SHP77 (cell line): ENCODE data around the gene SPZ1.
"Not testable (repeated sequence)": the region's sequence is repeated elsewhere in the genome, so short reads cannot be mapped to it uniquely, and the experiment has no call there.

Source experiments
- DNase-seq, 2 experiments: peaks; one replicate each; lab custom pipeline; 2025; lab: John Stamatoyannopoulos, UW

The SPZ1 gene, protein sequence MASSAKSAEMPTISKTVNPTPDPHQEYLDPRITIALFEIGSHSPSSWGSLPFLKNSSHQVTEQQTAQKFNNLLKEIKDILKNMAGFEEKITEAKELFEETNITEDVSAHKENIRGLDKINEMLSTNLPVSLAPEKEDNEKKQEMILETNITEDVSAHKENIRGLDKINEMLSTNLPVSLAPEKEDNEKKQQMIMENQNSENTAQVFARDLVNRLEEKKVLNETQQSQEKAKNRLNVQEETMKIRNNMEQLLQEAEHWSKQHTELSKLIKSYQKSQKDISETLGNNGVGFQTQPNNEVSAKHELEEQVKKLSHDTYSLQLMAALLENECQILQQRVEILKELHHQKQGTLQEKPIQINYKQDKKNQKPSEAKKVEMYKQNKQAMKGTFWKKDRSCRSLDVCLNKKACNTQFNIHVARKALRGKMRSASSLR

DNA sequence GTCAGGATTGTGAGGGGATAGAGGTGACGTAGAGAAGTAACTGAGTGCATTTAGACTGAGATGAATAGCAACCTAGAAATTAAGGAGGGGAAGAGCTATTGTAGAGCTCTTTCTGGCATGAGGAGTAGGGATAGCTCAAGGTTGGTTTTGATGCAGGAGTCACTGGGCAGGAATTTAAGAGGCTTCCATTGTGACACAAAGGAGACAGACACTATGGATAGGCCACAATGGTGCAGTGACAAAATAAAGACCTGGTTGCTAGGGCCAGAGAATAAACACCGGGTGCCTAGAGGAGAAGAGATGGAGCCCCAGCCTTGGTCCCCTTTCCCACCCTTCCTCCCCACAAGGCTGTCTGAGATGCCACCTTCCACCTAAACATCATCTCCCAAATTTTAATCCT lies at the start of gene SPZ1:
SPZ1 (plus strand) TSS at position 301 of the 400 bp plus-strand sequence. CDS start 214 bp downstream, outside the sequence.
- DNase-seq = no peak

- not testable (repeated sequence) for DNase-seq
Measured at GRCh38 chr5:80270543-80270942, 49.3 kb upstream of the SPZ1 start.

GRCh38 chr5:80275347-80275746 lies 44.5 kb upstream of the SPZ1 start:
- DNase-seq = no peak

DNA sequence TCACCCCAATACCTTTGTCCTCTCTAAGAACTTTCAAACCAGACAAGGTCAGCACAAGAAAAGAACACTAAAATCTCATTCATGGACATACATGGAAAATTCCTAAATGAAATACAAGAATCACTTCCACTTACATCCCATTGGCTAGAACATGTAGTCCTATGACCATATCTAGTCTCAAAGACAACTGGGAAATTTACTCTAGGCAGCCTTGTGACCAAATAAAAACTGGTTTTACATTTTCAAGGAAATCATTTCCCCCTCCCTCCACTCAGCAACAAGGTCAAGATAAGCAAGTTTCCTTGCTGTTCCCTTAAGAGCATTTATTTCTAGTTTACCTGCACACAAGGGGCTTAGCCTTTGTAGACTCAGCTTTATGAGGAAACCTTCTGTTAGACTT lies 43.6 kb upstream of the SPZ1 start:
- no peak for DNase-seq

DNA sequence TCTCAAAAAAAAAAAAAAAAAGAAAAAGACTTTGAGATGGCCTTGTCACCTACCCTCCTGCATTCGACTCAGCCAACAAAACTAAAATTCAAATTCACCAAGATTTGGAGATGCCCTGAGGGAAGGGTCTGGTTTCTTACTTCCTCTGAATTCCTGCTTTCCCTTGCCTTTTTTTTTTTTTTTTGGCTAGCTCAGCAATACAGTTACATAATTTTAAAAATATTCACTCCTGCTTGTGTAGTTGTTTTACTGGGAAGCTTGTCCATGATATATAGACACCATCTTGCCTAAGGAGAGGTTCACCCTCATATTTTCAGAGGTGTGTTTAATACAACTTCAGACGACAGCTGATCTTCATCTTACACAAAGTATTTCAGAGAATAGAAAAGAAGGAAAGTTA lies 42.6 kb upstream of the SPZ1 start:
- no peak for DNase-seq

GRCh38 chr5:80282054-80282453 lies 37.7 kb upstream of the SPZ1 start:
- DNase-seq = no peak

DNA sequence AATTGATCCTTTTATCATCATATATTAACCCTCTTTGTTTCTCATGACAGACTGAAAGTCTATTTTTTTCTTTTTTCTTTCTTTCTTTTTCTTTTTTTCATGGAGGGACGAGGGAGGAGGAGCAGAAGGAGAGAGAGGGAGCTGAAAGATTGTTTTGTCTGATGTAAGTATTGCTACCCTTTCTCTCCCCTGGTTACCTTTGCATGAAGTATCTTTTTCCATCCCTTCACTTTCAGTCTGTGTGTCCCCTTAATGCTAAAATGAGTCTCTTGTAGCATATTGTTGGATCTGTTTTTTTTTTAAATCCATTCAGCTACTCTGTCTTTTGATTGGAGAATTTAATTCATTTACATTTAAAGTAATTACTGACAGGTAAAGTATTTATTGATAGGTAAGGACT lies 36.4 kb upstream of the SPZ1 start:
- DNase-seq = no peak

- DNase-seq = no peak
Measured at GRCh38 chr5:80284720-80285119, 35.1 kb upstream of the SPZ1 start.

DNA sequence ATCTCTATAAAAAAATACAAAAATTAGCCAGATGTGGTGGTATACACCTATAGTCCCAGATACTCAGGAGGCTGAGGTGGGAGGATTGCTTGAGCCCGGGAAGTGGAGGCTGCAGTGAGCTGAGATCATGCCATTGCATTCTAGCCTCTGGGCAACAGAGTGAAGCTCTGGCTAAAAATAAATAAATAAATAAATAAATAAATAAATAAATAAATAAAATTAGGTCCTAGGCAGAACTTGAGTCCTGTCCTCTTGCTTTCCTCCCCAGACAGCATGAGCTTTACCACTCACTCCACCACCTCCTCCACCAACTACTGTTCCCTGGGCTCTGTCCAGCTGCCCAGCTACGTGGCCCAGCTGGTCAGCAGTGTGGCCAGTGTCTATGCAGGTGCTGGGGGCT lies 31.6 kb upstream of the SPZ1 start:
- no peak for DNase-seq

- no peak for DNase-seq
Measured at GRCh38 chr5:80289320-80289719, 30.5 kb upstream of the SPZ1 start.

GRCh38 chr5:80291761-80292160 lies 28.0 kb upstream of the SPZ1 start:
- DNase-seq = no peak

DNA sequence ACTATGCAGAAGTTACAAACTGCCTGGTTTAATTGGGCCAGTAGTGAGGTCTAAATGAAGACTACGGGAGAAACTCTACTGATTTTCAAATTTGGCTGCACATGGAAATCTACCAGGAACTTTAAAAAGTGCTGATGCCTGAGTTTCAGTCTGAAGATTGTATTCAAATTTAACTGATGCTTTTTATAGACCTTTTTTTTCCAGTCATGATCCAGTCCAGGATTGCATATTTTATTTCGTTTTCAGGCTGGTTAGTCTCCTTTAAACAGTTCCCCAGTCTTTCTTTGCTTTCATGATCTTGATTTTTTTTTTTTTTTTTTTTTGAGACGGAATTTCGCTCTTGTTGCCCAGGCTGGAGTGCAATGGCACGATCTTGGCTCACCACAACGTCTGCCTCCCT lies 23.7 kb upstream of the SPZ1 start:
- no peak for DNase-seq

DNA sequence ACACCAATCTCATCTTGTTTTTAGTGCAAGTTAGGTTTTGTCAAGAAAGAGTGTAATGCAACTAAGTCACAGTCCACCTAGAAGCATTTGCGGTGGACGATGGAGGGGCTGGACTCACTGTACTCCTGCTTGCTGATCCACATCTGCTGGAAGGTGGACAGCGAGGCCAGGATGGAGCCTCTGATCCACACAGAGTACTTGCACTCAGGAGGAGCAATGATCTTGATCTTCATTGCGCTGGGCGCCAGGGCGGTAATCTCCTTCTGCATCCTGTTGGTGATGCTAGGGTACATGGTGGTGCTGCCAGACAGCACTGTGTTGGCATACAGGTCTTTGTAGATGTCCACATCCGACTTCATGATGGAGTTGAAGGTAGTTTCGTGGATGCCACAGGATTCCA lies 20.2 kb upstream of the SPZ1 start:
- no peak for DNase-seq

DNA sequence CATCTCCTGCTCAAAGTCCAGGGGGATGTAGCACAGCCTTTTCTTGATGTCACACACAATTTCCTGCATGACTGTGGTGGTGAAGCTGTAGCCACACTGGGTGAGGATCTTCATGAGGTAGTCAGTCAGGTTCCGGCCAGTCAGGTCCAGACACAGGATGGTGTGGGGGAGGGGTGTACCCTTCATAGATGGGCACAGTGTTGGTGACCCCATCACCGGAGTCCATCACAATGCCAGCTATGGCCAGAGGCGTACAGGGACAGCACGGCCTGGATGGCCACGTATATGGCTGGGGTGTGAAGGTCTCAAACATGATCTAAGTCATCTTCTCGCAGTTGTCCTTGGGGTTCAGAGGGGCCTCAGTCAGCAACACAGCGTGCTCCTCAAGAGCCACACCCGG lies 19.7 kb upstream of the SPZ1 start:
- DNase-seq = no peak

- DNase-seq = not testable (repeated sequence)
Measured at GRCh38 chr5:80300796-80301195, 19.0 kb upstream of the SPZ1 start.

DNA sequence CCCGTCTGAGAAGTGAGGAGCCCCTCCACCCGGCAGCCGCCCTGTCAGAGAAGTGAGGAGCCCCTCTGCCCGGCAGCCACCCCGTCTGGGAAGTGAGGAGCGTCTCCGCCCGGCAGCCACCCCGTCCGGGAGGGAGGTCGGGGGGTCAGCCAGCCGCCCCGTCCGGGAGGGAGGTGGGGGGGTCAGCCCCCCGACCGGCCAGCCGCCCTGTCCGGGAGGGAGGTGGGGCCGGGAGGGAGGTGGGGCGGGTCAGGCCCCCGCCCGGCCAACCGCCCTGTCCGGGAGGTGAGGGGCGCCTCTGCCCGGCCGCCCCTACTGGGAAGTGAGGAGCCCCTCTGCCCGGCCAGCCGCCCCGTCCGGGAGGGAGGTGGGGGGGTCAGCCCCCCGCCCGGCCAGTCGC lies 18.5 kb upstream of the SPZ1 start:
- not testable (repeated sequence) for DNase-seq

- no peak for DNase-seq
Measured at GRCh38 chr5:80302636-80303035, 17.2 kb upstream of the SPZ1 start.

DNA sequence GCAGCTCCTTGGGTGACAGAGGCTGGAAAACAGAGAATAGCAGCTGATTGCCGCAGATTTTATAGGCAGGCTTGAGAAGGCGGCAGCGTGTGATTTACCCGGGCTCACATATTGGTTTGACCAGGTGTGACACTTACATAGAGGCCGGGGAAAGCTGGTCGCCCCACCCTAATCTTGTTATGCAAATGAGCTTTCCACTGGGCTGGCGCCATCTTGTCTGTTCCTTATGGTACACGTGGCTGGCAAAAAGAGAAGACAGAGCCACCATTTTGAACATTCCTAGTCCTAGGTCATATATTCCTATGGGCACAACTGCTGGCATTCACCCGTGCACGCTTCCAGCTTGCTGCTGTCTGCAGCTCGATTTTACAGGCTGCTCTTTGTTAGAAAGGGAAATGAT lies 11.3 kb upstream of the SPZ1 start:
- no peak for DNase-seq

DNA sequence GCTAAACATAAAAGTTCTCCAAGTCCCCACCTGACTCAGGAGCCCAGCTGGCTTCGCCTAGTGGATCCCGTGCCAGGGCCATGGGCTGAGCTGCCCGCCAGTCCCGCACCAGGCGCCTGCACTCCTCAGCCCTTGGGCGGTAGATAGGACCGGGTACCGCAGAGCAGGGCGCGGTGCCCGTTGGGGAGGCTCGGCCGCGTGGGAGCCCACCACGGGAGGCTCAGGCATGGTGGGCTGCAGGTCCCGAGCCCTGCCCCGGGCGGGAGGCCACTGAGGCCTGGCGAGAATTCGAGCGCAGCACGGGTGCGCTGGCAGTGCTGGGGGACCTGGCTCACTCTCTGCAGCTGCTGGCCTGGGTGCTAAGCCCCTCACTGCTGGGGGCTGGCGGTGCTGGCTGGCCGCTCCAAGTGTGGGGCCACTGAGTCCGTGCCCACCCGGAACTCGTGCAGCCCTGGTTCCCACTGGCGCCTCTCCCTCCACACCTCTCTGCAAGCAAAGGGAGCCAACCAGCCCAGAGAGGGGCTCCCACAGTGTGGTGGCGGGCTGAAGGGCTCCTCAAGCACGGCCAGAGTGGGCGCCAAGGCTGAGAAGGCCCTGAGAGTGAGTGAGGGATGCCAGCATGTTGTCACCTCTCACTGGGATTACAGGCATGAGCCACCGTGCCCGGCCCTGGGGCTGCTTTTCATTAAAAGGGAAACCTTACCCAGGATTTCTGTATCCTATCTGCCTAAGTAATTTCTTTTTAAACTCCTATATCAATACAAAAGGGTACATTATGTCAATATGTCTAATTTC lies 9.7 kb upstream of the SPZ1 start:
- DNase-seq = no peak

DNA sequence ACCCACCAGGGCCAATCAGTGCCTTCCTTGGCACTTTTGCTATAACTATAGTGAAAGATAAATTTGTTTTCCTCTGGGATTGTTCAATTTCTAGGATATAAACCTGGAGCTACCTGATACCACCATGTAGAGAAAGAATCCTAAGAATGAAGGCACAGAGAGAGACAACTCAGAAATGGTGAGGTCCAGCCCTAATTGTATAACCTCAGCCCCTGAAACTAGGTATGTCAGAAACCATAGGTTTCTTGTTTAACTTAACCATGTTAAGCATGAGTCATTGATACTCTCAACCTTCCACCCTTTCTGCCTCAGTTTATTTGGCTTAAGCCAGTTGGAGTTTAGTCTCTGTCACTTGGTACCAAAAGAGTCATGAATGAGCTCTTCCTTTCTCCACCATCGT lies 4.6 kb upstream of the SPZ1 start:
- no peak for DNase-seq

- DNase-seq = no peak
Measured at GRCh38 chr5:80318212-80318611, 1.6 kb upstream of the SPZ1 start.

DNA sequence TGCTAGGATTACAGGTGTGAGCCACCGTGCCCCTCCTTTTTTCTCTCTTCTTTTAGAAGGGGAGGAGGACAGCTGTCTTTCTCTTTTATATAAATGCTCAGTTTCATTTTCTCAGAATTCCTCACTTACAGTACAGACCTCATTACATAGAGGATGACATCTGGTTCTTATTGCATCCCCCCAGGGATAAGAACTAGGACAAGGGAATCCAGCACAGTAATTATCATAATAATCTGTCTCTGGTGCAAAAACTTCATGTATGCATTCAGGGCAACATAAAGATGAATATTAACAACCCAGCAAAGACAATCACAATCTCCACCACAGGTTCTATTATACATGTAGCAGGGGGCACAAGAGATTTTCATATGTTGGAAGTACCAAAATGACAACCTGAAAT lies 5.1 kb downstream of the SPZ1 start:
- DNase-seq = no peak

GRCh38 chr5:80326468-80326867 lies 6.7 kb downstream of the SPZ1 start:
- DNase-seq = no peak
